PFSK-1 (cell line): ENCODE results near the gene PCBP3.

Source experiments
- POLR2AphosphoS5 ChIP-seq: IDR thresholded peaks from 2 replicates; pipeline ENCODE4 v1.6.1; 2012; ENCODE audit warnings: low read depth, mild to moderate bottlenecking, control low read depth, low read length, moderate library complexity
- TAF1 ChIP-seq: IDR thresholded peaks from 2 replicates; pipeline ENCODE4 v1.6.1; 2012; ENCODE audit warnings: low read length, control low read depth, borderline replicate concordance; ENCODE audit not compliant: insufficient read depth

- TF ChIP-seq POLR2AphosphoS5 (no peak), TAF1 (no peak)
Observed at GRCh38 chr21:45971616-45972352, 328.3 kb downstream of the PCBP3 start.
